ENCODE data around the gene SMARCE1.
A peak's percentile ranks its signal among the peaks of the same experiment; 100 is the strongest.

SMARCE1 gene

DNA sequence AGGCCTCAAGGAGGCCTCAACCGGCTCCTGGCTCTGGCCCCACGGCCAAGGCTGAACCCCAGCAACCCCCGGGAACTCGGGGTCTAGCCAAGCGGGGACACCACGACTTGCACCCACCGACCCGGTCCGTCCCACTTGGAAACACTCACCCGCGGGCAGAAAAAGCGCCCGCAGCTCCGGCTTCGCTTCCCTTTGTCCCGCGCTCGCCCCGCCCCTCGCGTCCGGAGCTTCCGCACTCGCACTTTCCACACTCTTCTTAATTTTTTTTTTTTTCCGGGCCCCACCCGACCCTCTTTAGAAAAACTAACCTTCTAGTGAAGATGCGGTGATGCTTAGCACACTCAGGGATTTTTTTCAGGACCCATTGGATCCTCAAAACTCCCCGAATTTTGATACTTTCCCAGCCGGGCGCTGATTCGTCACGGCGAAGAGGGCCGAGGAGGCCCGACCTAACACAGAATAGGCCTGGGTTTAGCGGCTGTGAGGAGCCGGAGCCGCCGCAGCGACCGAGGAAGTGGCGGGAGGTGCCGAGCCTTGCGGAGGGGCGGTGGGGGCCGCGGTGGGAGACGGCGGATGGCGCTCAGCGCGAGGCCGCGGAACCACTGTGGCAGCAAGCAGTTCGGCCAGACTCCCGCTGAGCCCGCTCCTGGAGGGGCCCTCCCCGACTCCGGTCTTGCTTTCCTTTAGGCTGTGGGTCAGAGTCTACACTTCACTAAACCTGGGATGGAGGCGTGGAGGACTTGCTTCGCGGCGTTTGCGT lies at the start of gene SMARCE1:
SMARCE1 (minus strand) TSS at position 195 of the 760 bp plus-strand sequence. CDS start 2,016 bp downstream, outside the sequence.
- peak; percentile 62 for DNase-seq (ENCODE audit: low spot score)

- no peak for DNase-seq (ENCODE audit: low spot score)
Measured at GRCh38 chr17:40697297-40697696, 49.7 kb upstream of the SMARCE1 start.

DNA sequence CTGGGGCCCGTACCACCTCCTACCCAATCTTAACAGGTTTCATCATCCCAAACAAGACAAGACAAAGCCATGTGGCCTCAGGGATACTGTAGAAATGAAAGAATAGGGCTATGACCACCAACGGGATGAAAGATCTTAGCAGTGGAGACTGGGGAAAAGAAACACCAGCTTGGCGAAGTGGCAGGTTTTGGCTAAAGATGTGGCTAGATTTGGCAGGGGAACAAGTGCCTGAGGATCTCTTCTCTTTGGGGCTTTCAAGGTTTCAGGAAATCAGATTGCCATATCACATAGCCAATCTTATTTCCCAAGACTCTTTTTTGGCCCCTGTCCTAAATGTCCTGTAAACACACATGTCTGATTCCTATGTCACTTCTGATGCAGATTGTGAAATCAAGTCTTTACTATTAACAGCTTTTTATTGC lies 49.0 kb upstream of the SMARCE1 start:
- DNase-seq (ENCODE audit: low spot score) = no peak

DNA sequence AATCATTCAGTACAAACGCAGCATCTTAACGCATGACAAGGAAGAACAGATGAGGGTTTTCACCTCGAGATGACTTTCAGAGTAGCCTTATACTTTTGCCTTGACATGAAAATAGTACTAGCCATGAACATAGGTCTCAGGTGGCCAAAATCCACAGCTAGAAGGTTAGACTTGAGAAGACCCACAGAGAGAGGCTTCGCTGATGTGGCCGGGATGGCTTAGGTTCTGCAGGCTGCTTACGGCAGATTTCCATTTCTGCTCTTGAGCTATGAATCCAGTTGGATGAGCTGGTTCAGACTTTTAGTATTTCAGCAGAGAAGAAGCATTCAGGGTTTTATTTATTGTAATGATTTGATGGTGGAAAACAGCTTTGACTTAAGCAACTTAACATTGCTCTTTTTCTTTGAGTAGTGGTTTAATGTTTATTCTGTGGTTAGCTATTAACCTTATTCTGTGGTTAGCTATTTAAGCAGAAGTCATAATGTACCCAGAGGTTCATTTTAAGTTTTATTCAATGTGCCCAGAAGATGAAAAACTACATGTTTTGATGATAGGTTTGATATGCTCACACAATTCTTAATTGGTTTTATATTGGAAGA lies 48.4 kb upstream of the SMARCE1 start:
- no peak for DNase-seq (ENCODE audit: low spot score)

- DNase-seq (ENCODE audit: low spot score) = no peak
Measured at GRCh38 chr17:40694584-40694983, 47.0 kb upstream of the SMARCE1 start.

- no peak for DNase-seq (ENCODE audit: low spot score)
Measured at GRCh38 chr17:40687106-40687505, 39.5 kb upstream of the SMARCE1 start.

DNA sequence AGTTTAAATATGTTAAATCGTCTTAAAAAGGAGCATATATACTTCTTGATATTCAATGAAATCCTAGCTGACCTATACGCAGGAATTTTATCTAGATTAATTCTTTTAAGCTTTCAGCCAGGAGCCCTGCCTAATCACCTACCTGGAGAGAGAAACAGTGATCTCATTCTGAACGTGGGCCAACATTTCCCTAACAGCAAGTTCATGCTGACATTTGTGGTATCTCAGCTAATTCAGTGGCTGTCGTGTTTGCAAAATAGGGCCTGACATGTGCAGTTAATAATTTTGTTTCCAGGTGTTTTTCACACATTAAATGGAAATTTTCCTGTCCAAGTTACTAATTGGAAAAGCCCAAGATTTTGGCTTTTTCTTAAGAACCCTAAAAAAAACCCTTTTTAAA lies 38.6 kb upstream of the SMARCE1 start:
- DNase-seq (ENCODE audit: low spot score) = no peak

DNA sequence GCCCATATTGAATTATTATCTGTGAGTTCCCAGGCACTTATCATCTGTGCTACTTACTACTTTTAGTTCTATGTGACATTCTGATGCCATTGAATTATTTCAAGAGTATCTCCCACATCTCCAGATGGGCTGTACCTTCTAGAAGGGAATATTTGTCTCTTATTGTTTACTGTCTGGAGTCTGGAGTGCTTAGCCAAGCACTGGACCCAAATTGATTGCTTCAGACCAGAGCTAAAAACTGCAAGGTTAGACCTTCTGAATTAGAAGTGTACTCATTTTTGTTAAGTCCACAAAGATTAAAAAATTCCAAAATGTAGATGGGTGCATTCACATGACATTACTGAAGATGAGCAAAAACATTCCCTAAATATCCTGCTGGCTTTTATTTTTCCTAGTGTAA lies 33.4 kb upstream of the SMARCE1 start:
- DNase-seq (ENCODE audit: low spot score) = no peak

GRCh38 chr17:40679523-40679907 lies 31.9 kb upstream of the SMARCE1 start:
- no peak for DNase-seq (ENCODE audit: low spot score)

DNA sequence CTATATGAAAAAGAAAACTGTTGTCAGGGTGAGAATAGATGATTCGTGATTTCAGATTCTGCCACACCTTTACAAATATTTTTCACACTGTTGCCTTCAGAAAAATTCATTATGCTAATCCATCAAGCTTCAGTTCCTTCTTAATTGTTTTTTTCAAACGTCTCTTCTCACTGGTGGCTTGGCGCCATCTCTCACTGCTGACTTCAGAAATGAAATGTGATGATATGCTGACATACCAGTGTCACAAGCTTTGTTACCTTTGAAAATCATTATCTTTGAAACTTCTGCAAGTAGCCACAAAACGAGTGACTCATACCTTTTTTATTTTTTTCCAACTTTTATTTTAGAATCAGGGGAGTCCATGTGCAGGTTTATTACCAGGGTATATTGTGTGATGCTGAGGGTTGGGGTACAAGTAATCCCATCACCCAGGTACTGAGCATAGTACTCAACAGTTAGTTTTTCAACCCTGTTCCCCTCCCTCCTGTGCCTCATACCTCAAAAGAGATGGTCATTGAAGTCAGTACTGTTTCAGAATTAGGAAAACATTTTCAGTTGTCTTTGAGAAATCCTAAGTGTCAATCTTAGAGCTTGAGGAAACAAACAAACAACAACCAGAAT lies 31.4 kb upstream of the SMARCE1 start:
- DNase-seq (ENCODE audit: low spot score) = no peak

DNA sequence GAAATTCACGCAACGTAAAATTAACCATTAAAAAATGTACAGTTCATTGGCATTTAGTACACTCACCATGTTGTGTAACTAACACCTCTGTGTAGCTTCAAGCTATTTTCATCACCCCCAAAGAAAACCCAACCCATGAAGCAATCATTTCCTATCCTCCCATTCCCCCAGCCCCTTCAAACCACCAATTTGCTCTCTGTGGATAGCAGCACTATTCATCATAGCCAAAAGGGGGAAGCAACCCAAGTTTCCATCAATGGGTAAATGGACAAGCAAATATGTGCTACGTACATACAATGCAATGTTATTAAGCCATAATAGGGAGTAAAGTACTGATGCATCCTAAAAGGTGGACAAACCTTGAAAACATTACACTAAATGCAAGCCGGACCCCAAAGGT lies 28.3 kb upstream of the SMARCE1 start:
- no peak for DNase-seq (ENCODE audit: low spot score)

DNA sequence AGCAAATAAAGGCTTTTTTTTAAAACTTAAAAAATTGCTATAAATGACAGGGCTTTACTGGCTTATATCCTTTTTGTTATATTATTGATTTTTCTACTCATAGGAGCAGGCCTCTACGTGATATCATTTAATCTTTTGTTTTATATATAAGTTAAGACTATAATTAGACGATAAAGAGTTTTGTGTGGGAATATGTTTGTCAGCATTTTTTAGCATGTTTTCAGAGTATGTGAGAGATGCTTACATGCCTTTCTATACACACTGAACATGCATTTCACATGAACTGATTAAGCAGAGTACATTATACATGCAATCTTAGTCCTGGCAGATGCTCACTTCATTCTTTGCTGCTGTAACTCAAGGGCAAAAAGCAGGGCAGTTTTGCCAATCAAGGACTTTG lies 25.0 kb upstream of the SMARCE1 start:
- no peak for DNase-seq (ENCODE audit: low spot score)

DNA sequence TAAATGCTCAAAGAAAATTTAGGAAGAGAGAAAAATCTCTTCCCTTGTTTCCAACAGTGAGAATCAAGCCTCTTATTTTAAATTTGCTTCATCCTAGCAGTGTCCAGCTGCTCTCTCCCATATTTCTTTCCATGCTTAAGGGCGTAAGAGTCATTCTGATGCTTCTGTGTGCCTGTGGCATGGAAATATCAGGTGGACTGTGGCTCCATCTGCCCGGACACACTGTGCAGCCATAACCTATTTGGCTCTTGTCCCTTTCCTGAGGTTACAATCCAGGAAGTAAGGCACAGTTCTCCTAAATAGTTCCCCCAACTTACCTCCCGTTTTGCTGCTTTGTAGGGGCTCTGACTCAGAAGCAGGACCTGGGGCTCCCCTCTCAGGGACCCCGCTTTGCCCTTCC lies 23.7 kb upstream of the SMARCE1 start:
- no peak for DNase-seq (ENCODE audit: low spot score)

GRCh38 chr17:40666331-40666730 lies 18.7 kb upstream of the SMARCE1 start:
- no peak for DNase-seq (ENCODE audit: low spot score)

GRCh38 chr17:40664582-40665333 lies 17.1 kb upstream of the SMARCE1 start, which contains the start of gene KRT222:
Gene KRT222, minus strand, starts transcription at chr17:40665177. Its CDS starts 78 bp downstream, at chr17:40665099.
- peak; percentile 29 for DNase-seq (ENCODE audit: low spot score)

DNA sequence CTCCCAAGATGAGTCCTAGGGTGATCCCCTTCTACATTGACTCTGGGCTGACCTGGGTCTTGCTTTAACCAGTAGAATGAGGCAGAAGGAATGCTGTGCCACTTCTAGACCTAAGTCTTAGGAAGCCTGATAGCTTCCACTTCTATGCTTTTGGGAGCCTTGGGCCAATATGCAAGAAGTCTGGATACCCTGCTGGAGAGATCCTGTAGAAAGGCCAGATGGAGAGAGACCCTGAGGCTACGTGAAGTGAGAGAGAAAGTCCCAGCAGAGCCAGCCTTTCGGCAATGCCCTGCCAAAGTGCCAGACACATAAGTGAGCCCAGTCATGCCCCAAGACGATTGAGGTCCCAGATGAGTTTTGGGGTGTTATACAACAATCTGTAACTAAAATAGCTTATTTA lies 15.6 kb upstream of the SMARCE1 start:
- DNase-seq (ENCODE audit: low spot score) = no peak

DNA sequence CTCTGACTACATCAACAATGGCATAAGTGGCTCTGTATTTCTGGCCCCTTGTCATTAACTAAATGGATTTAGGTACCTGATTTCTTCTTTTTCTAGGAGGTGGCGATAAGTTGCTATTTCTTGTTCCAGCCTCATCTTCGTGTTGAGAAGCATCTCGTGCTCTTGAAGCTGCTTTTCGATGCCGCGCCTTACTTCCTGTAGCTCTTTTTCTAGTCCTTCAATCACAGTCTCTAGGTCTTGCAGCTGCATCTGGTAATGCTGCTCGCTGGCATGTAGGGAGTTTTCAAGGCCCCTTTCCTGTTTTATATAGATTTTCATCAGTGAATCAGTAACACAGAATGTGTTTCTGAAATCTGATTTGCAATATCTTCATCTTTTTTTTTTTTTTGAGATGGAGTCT lies 12.3 kb upstream of the SMARCE1 start:
- no peak for DNase-seq (ENCODE audit: low spot score)

DNA sequence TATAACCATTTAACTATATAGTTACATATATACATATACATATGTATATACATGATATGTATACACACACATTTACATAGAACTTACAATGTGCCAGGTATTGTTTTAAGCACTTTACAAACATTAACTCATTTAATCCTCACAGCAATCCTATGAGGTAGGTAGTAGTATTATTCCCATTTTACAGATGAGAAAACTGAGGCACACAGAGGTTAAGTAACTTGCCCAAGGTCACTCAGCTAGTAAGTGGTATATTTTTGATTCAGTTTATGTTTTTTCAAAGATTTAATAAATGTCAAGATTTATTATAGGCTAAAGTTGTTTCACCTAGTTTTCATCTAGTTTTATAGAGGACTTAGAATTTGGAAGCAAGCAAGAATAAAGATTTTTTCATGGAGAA lies 10.8 kb upstream of the SMARCE1 start:
- DNase-seq (ENCODE audit: low spot score) = no peak

- no peak for DNase-seq (ENCODE audit: low spot score)
Measured at GRCh38 chr17:40651939-40652338, 4.3 kb upstream of the SMARCE1 start.

GRCh38 chr17:40648384-40648968 lies 858 bp upstream of the SMARCE1 start:
- DNase-seq (ENCODE audit: low spot score) = no peak

DNA sequence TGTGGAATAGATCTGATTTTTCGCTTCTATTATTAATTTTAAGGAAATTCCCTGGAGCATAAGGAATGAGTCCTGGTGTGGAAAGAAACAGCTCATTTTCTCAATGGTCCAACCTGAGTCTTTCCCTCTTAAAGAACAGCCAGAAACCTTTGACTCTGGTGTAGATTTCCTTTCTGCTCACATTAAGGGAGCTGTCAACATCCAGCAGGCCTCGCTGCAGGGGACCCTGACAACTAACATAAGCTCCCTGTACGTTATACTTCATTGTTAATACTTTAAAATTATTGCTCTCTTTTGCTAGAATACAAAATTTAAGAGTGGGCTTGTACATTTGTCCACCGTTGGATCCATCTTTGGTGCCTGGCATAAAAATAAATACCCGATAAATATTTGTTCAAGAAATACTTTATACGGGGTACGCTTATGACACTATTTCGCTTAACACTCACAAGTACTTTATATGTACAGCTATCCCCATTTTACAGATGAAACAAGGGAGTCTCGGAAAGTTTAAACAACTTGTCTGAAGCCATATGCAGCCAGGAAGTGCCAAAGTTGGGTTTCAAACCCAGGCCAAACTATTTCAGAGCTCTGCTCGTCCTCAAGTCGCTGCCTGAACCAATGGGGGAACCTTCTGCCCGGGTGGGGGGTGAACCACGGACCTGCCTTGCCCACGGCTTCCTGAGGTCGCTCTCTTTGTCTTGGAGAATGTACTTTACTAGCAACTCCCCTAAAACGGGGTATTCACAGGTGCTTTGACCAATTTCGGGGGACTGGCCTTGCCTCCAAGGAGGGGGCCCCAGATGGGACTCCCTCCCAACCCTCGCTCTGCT lies 611 bp downstream of the SMARCE1 start:
- no peak for DNase-seq (ENCODE audit: low spot score)

Measured in Ammon's horn (tissue), 1 donor.